GM18517 (cell line): ENCODE data around the gene C17orf50.

Experiments used
- ATAC-seq: cut with Tn5 transposase; IDR thresholded peaks from one replicate; pipeline ENCODE4 v1.9.1; 2021; ENCODE audit warnings: mild to moderate bottlenecking, moderate library complexity; ENCODE audit not compliant: unreplicated experiment

The C17orf50 gene

DNA sequence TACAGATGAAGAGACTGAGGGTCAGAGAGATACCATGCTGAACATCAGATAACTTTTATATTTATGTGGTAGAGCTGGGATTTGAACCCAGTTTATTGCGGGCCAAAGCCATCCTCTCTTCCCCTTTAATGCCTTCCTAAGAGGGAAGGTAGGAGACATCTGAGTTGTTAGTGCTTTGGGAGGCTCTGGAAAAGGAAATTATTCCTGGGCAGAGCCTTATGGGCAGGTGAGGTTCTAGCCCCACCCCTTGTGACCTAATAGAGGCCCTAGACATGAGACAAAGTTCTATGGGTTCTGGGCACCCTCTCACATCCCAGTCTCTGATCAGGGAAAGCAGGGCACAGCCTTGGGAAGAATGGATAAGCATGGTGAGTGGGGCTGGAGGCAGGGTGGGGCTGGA, at the start of gene C17orf50:
TSS of gene C17orf50 (plus strand) at position 301 of the 400 bp plus-strand sequence. CDS start at position 356, 55 bp downstream.
- no peak for ATAC-seq

DNA sequence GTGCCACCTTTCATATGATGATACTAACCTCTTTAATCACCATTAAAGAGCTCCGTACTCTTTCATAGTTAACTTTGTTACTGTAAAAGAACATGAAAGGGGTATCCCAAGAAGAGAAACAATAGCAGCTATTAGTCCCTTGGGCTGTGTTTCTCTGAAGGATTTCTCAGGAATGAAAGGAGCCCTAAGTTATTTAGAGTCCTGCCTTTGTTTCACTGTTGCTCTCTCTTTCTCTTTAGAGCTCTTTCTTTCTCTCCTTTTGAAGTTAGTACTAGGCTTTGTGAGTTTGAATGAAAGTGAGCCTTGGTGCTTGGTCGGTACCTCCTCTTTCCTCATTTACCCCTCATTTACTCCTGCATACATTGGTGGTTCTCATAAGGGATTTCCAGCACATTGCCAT, 49.7 kb upstream of the C17orf50 start:
- ATAC-seq = no peak

- no peak for ATAC-seq
Measured at GRCh38 chr17:35713069-35713728, 47.5 kb upstream of the C17orf50 start.

GRCh38 chr17:35714988-35715387, 45.7 kb upstream of the C17orf50 start:
- ATAC-seq = no peak

DNA sequence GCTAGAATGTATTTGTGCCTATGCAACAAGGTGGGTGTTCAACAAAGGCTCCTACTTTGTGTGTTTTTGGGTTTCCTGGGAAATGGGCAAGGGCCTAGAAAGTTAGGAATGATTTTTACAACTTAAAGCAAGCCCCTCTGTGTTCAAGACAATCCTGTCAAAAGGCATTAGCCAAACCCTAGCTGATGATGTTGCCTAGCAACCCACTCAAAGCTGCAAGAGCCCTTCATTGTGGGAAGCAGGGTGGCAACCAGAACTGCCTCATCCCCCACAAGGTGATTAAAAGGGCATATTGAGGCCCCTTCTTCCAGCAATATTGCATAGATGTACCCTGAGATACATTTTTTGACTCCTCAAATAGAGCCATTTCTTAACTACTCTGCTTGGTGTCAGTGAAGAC, 45.3 kb upstream of the C17orf50 start:
- ATAC-seq = no peak

GRCh38 chr17:35716173-35716572, 44.5 kb upstream of the C17orf50 start:
- no peak for ATAC-seq

- no peak for ATAC-seq
Measured at GRCh38 chr17:35716897-35717465, 43.7 kb upstream of the C17orf50 start.

GRCh38 chr17:35717475-35717874, 43.2 kb upstream of the C17orf50 start:
- no peak for ATAC-seq

DNA sequence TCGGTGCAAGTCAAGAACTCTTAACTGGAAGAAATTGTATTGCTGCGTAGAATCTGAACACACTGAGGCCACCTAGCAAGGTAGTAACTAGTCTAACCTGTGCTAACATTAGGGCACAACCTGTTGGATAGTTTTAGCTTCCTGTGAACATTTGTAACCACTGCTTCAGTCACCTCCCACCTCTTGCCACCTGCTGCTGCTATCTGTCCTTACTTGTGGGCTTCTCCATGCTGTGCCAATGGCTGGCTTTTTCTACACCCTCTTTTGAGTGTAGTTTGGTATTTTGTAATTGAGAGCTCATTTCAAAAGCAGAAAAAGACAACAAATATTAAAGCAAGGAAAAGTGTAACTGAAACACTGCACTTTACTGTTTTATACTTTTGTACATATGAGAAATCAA, 37.0 kb upstream of the C17orf50 start:
- ATAC-seq = no peak

DNA sequence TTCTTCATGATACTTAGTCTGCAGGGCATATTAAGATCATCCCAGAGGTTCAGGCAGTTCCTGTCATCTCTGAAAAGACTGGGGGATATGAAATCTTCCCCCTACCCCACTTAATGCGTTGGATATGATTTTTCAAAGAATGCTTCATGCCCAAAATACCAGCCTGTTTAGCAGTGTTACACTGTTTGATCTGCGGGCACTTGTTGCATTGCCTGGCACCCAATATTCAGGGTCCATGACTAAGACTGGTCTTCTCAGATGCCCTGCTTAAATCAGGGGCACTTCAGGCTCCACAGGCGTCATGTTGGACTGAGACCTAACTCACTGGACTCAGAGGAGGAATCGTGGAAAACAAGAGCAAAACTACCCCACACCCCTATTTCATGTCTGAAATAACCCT, 35.6 kb upstream of the C17orf50 start:
- ATAC-seq = no peak

DNA sequence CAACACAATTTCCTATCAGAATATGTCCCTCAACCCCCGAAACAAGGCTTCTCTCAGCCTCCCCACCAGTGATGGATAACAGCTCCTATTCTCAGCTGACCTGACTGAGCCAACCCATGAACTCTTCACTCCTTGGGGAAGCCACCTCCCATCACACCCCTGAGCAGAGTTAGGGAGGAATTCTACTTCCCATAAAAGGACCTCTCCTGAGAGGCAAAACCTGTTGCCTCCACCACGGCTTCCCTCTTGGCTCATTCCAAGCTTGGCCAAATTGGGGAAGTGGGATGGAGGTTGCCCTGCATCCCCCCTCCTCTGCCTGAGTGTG, 34.9 kb upstream of the C17orf50 start:
- no peak for ATAC-seq

DNA sequence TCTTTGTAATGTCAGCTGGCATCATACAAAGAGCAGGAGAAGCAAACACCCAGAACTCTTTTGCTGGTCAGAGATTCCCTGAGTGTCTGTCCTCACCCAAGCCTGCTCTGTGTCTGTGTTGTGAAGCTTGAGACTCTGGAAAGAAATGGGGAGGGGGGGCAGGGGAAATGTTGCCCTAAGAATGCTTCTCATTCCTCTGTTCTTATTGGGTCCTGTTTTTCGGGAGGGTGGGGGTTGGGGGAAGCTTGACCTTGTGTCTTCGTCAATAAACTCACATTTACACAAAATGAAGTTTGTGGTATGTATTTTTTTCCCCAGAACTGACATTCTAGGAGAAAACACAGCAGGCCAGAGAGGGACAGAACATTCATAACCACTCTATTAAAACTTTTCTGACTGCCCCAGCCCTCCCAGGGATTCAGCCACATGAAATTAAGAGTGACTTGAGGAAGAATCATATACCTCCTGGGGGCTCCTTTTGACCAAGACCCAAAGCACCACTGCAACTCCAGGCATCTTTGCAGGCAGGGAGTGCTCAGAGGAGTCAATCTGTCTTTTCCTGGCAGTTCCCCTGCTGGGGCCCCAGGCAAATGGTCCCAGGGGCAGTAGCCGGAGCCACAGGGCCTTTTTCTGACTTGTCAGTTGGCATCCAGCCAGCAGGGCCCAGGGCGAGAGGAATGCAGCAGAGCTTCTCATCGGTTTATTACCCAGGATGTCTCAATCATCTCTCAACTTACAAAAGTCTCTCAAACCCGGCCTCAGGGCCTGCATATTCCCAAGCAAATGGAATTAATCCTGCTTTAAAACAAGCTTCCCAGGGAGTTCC, 34.3 kb upstream of the C17orf50 start:
- no peak for ATAC-seq

GRCh38 chr17:35726953-35727460, 33.7 kb upstream of the C17orf50 start:
- no peak for ATAC-seq

DNA sequence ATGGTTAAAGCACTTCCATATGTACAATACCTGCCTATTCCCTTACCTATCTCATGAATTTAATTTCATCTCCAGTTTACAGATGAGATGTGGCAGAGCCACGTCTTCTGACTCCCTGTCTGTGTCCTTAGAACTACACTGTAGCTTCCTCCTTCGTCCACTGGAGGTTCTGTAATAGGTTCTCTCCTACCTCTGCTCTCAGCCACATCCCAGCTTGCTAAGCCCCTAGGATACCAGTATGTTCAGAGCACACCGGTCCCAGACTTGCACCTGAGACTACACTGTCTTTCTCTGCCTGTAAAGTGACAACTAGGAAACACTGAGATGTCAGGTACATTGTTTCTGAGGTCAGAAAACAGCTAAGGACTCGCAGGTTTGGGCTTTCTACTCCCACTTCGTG, 33.1 kb upstream of the C17orf50 start:
- ATAC-seq = no peak

DNA sequence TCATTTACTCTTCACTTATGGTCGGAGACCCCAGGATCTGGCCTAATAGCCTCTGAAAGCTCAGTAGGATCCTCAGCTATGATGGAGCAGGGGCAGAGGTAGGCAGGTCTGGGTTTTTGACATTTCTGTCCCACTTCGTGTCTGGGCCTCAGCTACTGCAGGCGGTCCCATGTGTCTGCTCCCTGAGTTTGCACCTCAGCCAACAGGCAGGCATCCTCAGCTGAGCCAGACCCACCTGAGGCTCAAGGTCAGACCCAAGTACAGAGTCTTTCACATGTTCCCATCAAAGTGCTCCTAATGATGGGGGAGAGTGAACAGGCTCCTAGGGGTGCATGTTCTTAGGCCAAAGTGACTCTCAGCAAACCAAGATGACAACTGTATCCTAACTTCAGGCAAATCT, 32.1 kb upstream of the C17orf50 start:
- ATAC-seq = no peak

DNA sequence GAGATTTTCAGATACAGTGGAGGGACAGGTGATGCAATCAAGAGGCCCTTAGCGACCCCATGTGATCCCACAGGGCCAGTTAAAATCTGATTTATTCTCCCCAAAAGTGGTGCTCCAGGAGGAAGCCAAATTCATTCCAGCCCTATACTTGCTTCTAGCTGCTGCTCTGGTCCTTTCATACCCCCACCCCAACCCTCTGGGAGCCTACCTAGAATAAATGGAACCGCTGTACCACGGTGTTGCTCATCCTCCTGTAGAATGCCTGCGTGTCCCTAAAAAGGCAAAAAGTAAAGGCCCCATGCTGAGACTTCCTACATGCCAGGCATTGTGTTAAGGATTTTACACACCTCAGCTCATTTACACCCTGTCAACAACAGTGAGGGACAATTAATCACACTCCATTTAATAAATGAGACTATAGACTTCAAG, 31.3 kb upstream of the C17orf50 start:
- ATAC-seq = no peak

GRCh38 chr17:35730400-35731005, 30.2 kb upstream of the C17orf50 start:
- no peak for ATAC-seq

DNA sequence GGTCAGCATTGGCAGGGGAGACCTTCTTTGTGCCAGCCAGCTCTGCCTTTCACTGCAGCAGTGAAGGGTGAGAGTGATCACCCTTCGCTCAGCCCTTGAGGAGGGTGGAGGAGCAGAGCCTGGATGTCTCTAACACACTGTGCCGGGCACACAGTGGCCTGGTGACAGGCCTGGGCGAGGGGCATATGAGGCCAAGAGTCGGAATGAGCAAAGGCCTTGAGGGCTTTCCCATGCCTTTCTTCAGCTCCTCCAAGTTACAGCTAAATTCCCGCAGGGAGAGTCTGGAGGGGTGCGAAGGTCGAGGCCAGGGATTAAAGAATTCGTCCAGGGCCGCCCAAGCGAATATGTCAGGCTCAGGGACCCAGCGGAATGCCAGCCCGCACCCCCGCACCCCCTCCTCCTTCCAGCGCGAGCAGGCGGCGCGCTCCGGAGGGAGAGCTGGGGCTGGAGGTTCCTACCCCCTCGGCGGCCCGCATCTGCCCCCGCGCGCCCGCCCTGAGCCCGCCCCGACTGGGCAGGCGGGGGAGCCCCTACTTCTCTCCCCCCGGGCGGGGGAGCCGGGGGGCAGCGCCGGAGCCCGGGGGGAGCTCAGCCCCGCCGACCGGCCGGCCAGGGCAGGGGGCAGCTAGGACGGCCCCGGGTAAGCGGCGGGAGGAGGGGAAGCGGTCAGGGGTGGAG, 29.3 kb upstream of the C17orf50 start, which contains the start of gene RASL10B:
TSS of gene RASL10B (plus strand) at position 401 of the 678 bp plus-strand sequence. CDS start 3,546 bp downstream, outside the sequence.
- no peak for ATAC-seq

DNA sequence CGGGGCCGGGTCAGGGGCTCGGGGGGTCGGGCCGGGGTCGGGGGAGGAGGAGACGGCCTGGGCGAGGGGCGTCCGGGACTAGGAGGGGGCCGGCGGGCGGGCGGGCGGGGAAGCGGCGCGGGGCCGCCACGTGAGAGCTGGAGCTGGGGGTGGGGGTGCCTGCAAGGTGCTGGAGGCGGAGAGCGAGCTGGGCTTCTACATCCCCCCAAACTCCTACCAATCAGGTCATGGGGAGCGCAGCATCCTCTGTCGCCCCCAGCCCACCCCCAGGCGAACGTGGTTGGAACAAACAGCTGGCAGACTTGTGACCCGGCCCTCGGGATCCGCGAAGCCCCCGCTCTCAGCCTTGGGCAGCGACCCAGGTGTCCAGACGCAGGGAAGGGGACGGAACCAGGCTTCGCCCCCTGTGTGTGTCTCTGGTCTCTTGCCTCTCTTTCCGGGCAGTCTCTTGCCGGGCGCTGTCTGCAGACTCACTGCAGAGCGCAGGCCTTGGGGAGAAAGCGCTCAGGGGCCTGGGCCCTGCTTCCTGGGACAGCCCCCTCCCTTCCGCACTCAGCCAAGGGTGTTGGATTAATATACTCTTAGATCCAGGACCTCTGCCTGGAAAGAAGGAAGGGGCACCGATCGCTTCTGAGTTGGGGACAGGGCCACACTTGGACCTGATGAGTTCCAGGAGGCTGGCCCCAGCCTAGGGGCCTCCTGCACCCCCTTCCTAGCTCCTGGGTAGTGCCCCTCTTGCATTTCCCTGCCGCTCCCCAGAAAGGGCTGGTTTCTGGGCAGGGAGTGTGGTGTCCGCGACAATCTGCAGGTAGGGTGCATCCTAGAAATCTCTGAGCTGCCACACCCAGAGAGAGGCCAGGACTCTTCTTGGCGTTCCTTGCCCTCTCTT, 28.5 kb upstream of the C17orf50 start:
- ATAC-seq = no peak

- ATAC-seq = no peak
Measured at GRCh38 chr17:35732806-35733136, 27.9 kb upstream of the C17orf50 start.
